Brain pericyte (primary cell): ENCODE measurements around the gene MARS1.
"Not testable (repeated sequence)": the region's sequence is repeated elsewhere in the genome, so short reads cannot be mapped to it uniquely, and the experiment has no call there.

Source experiments
- DNase-seq: peaks from one replicate; pipeline ENCODE4 v3.0.0-alpha.2; 2012; ENCODE audit warnings: low read depth, low spot score

The MARS1 gene

DNA sequence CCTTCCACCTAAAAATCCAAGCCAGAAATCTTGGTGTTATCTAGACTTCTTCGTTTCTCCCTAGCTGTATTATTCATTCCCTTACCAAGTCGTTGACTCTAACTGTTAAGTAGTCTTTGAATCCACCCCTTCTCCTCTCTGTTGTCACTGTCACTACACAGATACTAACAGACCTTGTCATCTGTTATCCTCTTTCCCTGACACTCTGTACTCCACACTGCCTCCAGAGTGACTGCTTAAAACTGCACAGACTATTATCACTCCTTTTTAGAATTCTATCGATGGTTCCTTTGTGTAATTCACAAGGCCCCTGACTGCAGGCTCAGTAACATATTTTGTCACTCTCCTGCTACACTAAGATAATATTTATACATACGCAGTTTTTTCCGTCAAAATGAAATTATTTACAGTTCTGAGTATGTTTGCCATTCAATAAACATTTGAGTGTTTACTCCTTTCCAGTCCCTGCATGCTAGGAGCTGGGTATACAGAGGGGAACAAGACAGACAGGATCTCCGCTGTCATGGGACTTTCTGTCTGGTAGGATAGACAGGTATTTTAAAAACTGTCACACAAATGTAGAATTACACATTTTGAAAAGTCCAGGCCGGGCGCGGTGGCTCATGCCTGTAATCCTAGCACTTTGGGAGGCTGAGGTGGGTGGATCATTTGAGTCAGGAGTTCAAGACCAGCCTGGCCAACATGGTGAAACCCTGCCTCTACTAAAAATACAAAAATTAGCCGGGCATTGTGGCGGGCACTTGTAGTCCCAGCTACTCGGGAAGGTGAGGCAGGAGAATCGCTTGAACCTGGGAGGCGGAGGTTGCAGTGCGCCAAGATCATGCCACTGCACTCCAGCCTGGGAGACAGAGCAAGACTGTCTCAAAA, 3.8 kb downstream of the MARS1 start:
- DNase-seq = no peak

DNA sequence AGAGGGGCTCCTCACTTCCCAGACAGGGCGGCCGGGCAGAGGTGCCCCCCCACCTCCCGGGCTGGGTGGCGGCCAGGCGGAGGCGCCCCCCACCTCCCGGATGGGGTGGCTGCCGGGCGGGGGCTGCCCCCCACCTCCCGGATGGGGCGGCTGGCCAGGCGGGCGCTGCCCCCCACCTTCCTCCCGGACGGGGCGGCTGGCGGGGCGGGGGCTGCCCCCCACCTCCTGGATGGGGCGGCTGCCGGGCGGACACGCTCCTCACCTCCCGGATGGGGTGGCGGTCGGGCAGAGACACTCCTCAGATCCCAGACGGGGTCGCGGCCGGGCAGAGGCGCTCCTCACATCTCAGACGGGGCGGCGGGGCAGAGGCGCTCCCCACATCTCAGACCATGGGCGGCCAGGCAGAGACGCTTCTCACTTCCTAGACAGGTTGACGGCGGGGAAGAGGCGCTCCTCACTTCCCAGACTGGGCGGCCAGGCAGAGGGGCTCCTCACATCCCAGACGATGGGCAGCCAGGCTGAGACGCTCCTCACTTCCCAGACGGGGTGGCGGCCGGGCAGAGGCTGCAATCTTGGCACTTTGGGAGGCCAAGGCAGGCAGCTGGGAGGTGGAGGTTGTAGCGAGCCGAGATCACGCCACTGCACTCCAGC, 7.3 kb downstream of the MARS1 start:
- not testable (repeated sequence) for DNase-seq

DNA sequence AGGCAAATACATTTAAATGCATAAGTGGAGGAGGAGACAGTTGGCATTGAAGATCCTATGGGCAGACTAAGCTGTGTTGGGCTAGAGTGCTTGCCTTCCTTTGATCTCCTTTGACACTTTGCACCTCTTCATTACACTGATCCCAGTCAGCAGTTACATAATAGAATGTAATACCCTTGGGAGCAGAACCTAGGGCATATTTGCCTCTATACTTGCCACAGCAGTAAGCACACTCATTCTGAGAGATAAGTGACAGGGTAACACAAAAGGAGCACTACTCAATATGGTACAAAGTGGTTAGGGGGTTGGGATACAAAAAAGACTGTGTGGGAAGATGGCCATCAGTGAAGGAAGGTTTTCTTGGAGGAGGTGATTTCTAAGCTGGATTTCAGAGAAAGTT, 9.0 kb downstream of the MARS1 start:
- DNase-seq = no peak

GRCh38 chr12:57497223-57498131, 9.6 kb downstream of the MARS1 start:
- no peak for DNase-seq

GRCh38 chr12:57498132-57498502, 10.2 kb downstream of the MARS1 start:
- no peak for DNase-seq

GRCh38 chr12:57498571-57498970, 10.7 kb downstream of the MARS1 start:
- no peak for DNase-seq

GRCh38 chr12:57500213-57500612, 12.3 kb downstream of the MARS1 start:
- no peak for DNase-seq

- not testable (repeated sequence) for DNase-seq
These were observed 14.6 kb downstream of the MARS1 start for GRCh38 chr12:57502311-57502969.

DNA sequence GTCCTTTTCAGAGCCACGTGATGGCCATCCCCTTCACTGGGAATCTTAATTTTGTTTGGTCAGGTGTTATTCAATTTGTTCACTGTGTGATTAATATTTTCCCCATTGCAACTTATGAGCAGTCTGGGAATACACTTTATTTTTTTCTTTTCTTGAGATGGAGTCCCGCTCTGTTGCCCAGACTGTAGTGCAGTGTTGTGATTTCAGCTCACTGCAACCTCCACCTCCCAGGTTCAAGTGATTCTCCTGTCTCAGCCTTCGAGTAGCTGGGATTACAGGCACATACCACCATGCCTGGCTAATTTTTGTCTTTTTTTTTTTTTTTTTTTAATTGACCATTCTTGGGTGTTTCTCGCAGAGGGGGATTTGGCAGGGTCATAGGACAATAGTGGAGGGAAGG, 18.7 kb downstream of the MARS1 start:
- not testable (repeated sequence) for DNase-seq

DNA sequence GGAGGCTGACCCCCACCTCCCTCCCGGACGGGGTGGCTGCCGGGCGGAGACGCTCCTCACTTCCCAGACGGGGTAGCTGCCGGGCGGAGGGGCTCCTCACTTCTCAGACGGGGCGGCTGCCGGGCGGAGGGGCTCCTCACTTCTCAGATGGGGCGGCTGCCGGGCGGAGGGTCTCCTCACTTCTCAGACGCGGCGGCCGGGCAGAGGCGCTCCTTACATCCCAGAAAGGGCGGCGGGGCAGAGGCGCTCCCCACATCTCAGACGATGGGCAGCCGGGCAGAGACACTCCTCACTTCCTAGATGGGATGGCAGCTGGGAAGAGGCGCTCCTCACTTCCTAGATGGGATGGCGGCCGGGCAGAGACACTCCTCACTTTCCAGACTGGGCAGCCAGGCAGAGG, 19.9 kb downstream of the MARS1 start:
- not testable (repeated sequence) for DNase-seq

GRCh38 chr12:57511161-57511560, 23.3 kb downstream of the MARS1 start:
- no peak for DNase-seq

GRCh38 chr12:57511588-57512325, 23.9 kb downstream of the MARS1 start:
- DNase-seq = no peak

GRCh38 chr12:57512665-57513064, 24.8 kb downstream of the MARS1 start:
- no peak for DNase-seq

DNA sequence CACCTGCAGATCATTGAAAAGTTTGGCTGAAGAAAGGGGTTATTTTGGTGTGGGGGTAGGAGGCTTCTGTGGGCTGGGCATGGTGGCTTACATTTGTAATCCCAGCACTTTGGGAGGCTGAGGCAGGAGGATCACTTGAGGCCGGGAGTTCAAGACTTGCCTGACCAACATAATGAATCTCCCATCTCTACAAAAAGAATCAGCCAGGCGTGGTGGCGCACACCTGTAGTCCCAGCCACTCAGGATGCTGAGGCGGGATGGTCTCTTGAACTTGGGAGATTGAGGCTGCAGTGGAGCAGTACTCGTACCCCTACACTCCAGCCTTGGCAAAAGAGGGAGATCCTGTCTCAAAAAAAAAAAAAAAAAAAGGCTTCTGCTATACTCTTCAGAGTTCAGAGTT, 25.4 kb downstream of the MARS1 start:
- no peak for DNase-seq

DNA sequence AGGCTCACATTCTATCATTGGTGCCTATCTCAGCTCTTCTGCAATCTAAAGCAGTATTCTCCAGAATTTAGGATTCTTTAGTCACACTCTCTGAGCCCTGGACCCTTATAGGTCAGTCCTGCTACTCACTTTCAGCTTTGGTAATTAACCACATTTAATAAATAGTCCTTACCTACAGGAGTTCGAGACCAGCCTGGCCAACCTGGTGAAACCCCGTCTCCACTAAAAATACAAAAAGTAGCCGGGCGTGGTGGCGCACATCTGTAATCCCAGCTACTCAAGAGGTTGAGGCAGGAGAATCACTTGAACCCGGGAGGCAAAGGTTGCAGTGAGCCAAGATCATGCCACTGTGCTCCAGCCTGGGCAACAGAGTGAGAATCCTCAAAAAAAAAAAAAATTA, 25.8 kb downstream of the MARS1 start:
- DNase-seq = not testable (repeated sequence)

- DNase-seq = not testable (repeated sequence)
These were observed 26.4 kb downstream of the MARS1 start for GRCh38 chr12:57514246-57514645.

DNA sequence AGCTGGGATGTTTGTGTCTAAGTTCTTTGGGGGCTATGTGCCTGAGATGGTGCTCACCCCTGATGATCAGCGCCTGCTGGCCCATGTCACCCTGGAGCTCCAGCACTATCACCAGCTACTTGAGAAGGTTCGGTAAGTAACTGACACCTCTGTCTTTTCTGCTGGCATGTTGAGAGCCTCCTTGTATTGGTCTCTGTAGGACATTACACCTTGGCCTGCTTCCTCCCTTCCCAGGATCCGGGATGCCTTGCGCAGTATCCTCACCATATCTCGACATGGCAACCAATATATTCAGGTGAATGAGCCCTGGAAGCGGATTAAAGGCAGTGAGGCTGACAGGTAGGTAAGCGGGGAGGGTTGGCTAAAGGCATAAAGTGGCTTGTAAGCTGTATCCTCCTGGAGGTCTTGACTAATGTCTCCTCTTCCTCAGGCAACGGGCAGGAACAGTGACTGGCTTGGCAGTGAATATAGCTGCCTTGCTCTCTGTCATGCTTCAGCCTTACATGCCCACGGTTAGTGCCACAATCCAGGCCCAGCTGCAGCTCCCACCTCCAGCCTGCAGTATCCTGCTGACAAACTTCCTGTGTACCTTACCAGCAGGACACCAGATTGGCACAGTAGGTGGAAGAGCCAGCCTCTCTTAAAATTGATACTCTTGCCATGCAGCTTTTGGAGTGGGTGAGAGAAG, 27.0 kb downstream of the MARS1 start:
- no peak for DNase-seq

DNA sequence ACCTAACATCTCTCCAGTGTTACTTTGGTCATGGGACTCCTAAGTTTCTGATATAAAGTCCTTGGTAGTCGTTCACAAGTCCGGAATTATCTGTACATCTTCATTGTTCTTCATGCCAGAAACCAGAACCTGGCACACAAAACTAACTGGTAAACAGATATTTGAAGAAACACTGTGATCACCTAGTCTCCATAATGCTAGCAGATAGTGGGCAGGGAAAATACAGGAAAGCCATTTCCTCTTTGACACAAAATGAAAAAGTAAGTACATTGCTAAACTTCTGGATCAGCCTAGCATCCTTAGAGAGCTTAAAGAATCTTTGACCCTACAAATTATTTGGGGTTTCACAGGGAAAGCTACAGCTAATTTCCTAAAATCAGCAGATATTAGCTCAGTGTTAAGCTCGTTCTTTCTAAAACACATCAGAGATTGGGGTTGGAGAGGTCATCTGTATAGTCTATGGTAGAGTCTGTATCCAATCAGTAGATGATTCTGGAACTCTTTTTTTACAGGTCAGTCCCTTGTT, 27.6 kb downstream of the MARS1 start:
- DNase-seq = no peak

DNA sequence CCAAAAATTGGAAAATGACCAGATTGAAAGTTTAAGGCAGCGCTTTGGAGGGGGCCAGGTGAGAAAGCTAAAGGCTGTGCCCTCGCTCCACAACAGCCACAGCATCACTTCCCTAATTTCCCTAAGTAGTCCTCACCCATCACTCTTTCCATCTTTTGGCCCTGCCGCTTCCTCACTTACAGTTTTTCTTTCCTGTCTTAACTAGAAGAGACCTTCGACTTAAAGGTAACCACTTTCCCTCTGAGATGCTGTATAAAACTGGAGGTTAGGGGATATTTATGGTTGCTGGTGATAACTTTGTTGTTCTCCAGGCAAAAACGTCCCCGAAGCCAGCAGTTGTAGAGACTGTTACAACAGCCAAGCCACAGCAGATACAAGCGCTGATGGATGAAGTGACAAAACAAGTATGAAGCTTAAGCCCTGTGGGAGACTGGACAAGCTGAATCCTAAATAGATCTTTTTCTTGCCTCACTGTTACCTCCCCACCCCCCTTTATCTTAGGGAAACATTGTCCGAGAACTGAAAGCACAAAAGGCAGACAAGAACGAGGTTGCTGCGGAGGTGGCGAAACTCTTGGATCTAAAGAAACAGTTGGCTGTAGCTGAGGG, 28.2 kb downstream of the MARS1 start:
- no peak for DNase-seq
